ENCODE measurements around the gene KRTAP5-2.
"Not testable (repeated sequence)": the region's sequence is repeated elsewhere in the genome, so short reads cannot be mapped to it uniquely, and the experiment has no call there.

The KRTAP5-2 gene

GRCh38 chr11:1619449-1619848 is 21.4 kb upstream of the KRTAP5-2 start:
- H3K9me3 ChIP-seq (replicated peaks; ENCODE audit: insufficient read depth, low read length), result no peaks in the 10 kb centered on the region
- no peaks in the 10 kb centered on the region for H3F3A ChIP-seq (ENCODE audit: insufficient read depth, low read length)
- H3K4me2 ChIP-seq (ENCODE audit: low read depth, low read length), result no peak overlapping the region
- H3K4me3 ChIP-seq (ENCODE audit: low read length), result no peak overlapping the region
- no peak overlapping the region for H3K9ac ChIP-seq (ENCODE audit: low read length)
- no peaks in the 10 kb centered on the region for H3K4me1 ChIP-seq (ENCODE audit: low read length)
- H2AFZ ChIP-seq (ENCODE audit: low read length), result no peak overlapping the region
- H3K27ac ChIP-seq (ENCODE audit: low read length), result no peak overlapping the region
- DNase-seq, result no peak
- peaks cover 96% of the 10 kb centered on the region for H3K27me3 ChIP-seq (replicated peaks; ENCODE audit: insufficient read depth, low read length)
- TF ChIP-seq EZH2phosphoT487 (IDR thresholded peaks at IDR 0.05; ENCODE audit: low read length) (no peak), CTCF (IDR thresholded peaks at IDR 0.05; ENCODE audit: low read length) (no peak), EZH2 (optimal IDR thresholded peaks at IDR 0.05; ENCODE audit: low read depth, low read length) (no peak)
- H3K79me2 ChIP-seq (ENCODE audit: low read length), result no peaks in the 10 kb centered on the region
- H4K20me1 ChIP-seq (ENCODE audit: insufficient read depth, low read length), result no peaks in the 10 kb centered on the region
- no peaks in the 10 kb centered on the region for H3K9me2 ChIP-seq (replicated peaks; ENCODE audit: insufficient read depth, low read length)
- no peaks in the 10 kb centered on the region for H3K36me3 ChIP-seq (replicated peaks; ENCODE audit: insufficient read depth, low read length)

DNA sequence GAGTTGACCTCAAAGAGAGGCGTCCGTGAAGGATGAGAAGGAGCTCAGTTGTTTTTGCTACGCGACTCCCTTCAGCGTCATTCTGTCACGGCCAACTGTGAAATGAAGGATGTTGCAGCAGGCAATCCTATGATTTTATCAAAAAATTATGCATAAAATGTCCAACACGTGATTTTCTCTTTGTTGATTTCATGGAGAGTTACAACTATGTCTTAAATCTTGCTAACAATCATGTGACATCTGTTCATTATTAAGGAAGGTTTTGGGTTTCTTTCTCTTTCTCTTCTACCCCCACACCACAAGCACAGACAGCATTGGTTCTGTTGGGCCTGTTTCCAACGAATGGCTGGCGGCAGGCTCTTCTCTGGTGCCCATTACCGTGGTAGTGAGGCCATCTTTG is 20.1 kb upstream of the KRTAP5-2 start:
- no peak for DNase-seq
- no peaks in the 10 kb centered on the region for H3K4me1 ChIP-seq (ENCODE audit: low read length)
- TF ChIP-seq CTCF (IDR thresholded peaks at IDR 0.05; ENCODE audit: low read length) (no peak), EZH2phosphoT487 (IDR thresholded peaks at IDR 0.05; ENCODE audit: low read length) (no peak), EZH2 (optimal IDR thresholded peaks at IDR 0.05; ENCODE audit: low read depth, low read length) (no peak)
- no peaks in the 10 kb centered on the region for H3K36me3 ChIP-seq (replicated peaks; ENCODE audit: insufficient read depth, low read length)
- H3K27ac ChIP-seq (ENCODE audit: low read length), result no peak overlapping the region
- H3K9me3 ChIP-seq (replicated peaks; ENCODE audit: insufficient read depth, low read length), result no peaks in the 10 kb centered on the region
- H3K4me2 ChIP-seq (ENCODE audit: low read depth, low read length), result no peak overlapping the region
- peaks cover 97% of the 10 kb centered on the region for H3K27me3 ChIP-seq (replicated peaks; ENCODE audit: insufficient read depth, low read length)
- no peaks in the 10 kb centered on the region for H3K9me2 ChIP-seq (replicated peaks; ENCODE audit: insufficient read depth, low read length)
- H3K79me2 ChIP-seq (ENCODE audit: low read length), result no peaks in the 10 kb centered on the region
- H2AFZ ChIP-seq (ENCODE audit: low read length), result no peak overlapping the region
- H3K4me3 ChIP-seq (ENCODE audit: low read length), result no peak overlapping the region
- no peaks in the 10 kb centered on the region for H3F3A ChIP-seq (ENCODE audit: insufficient read depth, low read length)
- H3K9ac ChIP-seq (ENCODE audit: low read length), result no peak overlapping the region
- no peaks in the 10 kb centered on the region for H4K20me1 ChIP-seq (ENCODE audit: insufficient read depth, low read length)

DNA sequence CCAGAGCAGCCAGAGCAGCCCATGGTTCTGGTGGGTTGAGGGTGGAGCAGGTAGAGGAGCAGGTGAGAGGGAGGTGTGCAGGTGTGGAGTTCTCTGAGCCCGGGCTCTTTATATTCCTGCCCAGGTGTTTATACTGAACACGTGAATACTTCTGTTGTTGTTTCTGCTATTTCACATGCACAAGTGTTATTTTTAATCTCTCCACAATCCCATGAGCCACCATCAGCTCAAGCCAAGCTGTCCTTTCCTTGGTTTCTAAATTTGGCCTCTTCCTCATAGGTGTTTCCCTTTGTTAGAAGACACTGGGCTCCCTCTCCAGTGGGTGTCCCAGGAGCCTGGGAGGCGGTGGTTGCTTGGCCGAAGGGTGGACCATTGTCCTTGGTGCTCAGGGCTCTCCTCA is 10.3 kb upstream of the KRTAP5-2 start, which contains the start of gene KRTAP5-3:
TSS of gene KRTAP5-3 (minus strand) at position 101 of the 400 bp plus-strand sequence. CDS start at position 23, 78 bp downstream.
- Histone ChIP-seq H3F3A (ENCODE audit: insufficient read depth, low read length) (no peaks in the 10 kb centered on the region), H3K9ac (ENCODE audit: low read length) (no peak within 1 kb of the TSS), H3K36me3 (replicated peaks; ENCODE audit: insufficient read depth, low read length) (no peaks in the 10 kb centered on the region), H3K4me3 (ENCODE audit: low read length) (no peak within 1 kb of the TSS), H3K27ac (ENCODE audit: low read length) (no peak within 1 kb of the TSS), H3K9me3 (replicated peaks; ENCODE audit: insufficient read depth, low read length) (no peaks in the 10 kb centered on the region), H2AFZ (ENCODE audit: low read length) (no peak within 1 kb of the TSS), H3K9me2 (replicated peaks; ENCODE audit: insufficient read depth, low read length) (no peaks in the 10 kb centered on the region), H3K4me1 (ENCODE audit: low read length) (peaks cover 19% of the 10 kb centered on the region), H4K20me1 (ENCODE audit: insufficient read depth, low read length) (peaks cover 10% of the 10 kb centered on the region), H3K27me3 (replicated peaks; ENCODE audit: insufficient read depth, low read length) (peaks cover 93% of the 10 kb centered on the region), H3K4me2 (ENCODE audit: low read depth, low read length) (no peak within 1 kb of the TSS), H3K79me2 (ENCODE audit: low read length) (no peaks in the 10 kb centered on the region)
- no peak for DNase-seq
- TF ChIP-seq EZH2phosphoT487 (IDR thresholded peaks at IDR 0.05; ENCODE audit: low read length), result no peak
- TF ChIP-seq EZH2 (optimal IDR thresholded peaks at IDR 0.05; ENCODE audit: low read depth, low read length), result no peak
- no peak for TF ChIP-seq CTCF (IDR thresholded peaks at IDR 0.05; ENCODE audit: low read length)

- not testable (repeated sequence) for H3K9ac ChIP-seq (ENCODE audit: low read length); H3K79me2 ChIP-seq (ENCODE audit: low read length); H3K9me2 ChIP-seq (replicated peaks; ENCODE audit: insufficient read depth, low read length); H3K4me3 ChIP-seq (ENCODE audit: low read length); H3K4me2 ChIP-seq (ENCODE audit: low read depth, low read length); H3K36me3 ChIP-seq (replicated peaks; ENCODE audit: insufficient read depth, low read length); H3F3A ChIP-seq (ENCODE audit: insufficient read depth, low read length); H3K9me3 ChIP-seq (replicated peaks; ENCODE audit: insufficient read depth, low read length); H2AFZ ChIP-seq (ENCODE audit: low read length); H3K27ac ChIP-seq (ENCODE audit: low read length); DNase-seq
- Histone ChIP-seq H4K20me1 (ENCODE audit: insufficient read depth, low read length) (peaks cover 15% of the 10 kb centered on the region), H3K4me1 (ENCODE audit: low read length) (peaks cover 19% of the 10 kb centered on the region), H3K27me3 (replicated peaks; ENCODE audit: insufficient read depth, low read length) (peaks cover 93% of the 10 kb centered on the region)
Measured at GRCh38 chr11:1607901-1608300, 9.8 kb upstream of the KRTAP5-2 start.

- peaks cover 16% of the 10 kb centered on the region for H4K20me1 ChIP-seq (ENCODE audit: insufficient read depth, low read length)
- H3F3A ChIP-seq (ENCODE audit: insufficient read depth, low read length); H2AFZ ChIP-seq (ENCODE audit: low read length); H3K27ac ChIP-seq (ENCODE audit: low read length); H3K4me3 ChIP-seq (ENCODE audit: low read length); DNase-seq; H3K4me2 ChIP-seq (ENCODE audit: low read depth, low read length); H3K9me3 ChIP-seq (replicated peaks; ENCODE audit: insufficient read depth, low read length); H3K9me2 ChIP-seq (replicated peaks; ENCODE audit: insufficient read depth, low read length); H3K79me2 ChIP-seq (ENCODE audit: low read length); H3K36me3 ChIP-seq (replicated peaks; ENCODE audit: insufficient read depth, low read length); H3K9ac ChIP-seq (ENCODE audit: low read length): not testable (repeated sequence)
- H3K27me3 ChIP-seq (replicated peaks; ENCODE audit: insufficient read depth, low read length), result peaks cover 93% of the 10 kb centered on the region
- peaks cover 19% of the 10 kb centered on the region for H3K4me1 ChIP-seq (ENCODE audit: low read length)
Measured at GRCh38 chr11:1607156-1607845, 9.2 kb upstream of the KRTAP5-2 start.

All from MM.1S (cell line).